Urothelium cell line (cell line): ENCODE data around the gene PID1.

Experiments used
- DNase-seq: peaks from one replicate; pipeline ENCODE4 v3.0.0; 2011; ENCODE audit warnings: low spot score, mixed read lengths
- FAIRE-seq: peaks from 2 replicates; lab custom pipeline; 2011; peaks lifted over from hg19 to GRCh38; lab: Jason Lieb, UNC

PID1 gene

DNA sequence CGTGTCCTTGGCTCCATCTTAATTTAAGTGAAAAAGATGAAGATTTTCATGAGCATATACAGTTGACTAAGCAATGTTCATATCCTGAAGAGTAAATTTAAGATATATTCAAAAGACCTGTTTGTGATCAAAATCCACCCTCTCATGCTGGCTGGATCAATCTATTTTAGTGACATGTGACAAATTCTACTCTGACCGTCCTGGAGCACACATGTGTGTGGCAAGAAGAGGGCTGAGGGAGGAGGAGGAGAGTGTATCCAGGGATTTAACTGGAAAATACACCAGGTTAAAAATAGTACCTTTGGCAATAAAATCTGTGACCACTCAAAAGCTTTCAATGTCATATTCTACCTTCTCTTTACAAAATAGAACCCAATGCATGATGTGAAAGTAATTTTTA, 228.7 kb downstream of the PID1 start:
- DNase-seq (no peak), FAIRE-seq (no peak)

DNA sequence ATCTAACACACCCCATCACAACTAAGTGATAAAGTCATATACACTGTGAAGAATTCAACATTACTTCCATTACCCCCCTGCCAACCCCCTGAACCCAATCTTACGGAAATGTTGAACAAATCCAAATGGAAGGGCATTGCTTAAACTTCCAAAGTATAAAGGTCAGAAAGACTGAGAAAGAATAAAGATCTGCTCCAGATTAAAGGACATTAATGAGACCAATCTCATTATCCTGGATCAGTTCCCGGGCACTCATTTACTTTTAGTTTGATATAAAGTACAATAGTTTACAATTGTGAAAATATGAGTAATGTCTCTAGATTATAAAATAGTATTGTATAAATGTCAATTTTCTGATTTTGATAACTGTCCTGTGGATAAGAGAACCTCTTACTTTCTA, 229.4 kb downstream of the PID1 start:
- FAIRE-seq (no peak), DNase-seq (no peak)

DNA sequence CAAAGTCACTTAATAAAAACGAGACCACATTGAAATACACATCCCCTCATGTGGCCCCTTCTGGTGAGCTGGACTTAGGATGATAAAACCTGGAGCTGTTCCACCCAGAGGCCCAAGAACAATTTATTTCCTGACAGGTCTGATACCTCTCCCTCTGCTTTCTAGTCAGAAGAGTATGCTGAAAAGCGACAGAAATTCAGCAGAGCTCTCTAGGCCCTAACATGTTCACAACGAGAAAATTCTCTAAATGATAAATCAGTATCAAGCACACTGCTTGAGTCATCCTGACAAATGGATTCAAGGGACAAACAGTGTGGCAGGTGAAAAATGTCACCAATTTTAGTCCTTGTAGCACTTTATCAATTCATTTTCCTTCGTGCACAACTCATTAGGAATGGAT, 233.5 kb downstream of the PID1 start:
- FAIRE-seq (no peak), DNase-seq (no peak)

DNA sequence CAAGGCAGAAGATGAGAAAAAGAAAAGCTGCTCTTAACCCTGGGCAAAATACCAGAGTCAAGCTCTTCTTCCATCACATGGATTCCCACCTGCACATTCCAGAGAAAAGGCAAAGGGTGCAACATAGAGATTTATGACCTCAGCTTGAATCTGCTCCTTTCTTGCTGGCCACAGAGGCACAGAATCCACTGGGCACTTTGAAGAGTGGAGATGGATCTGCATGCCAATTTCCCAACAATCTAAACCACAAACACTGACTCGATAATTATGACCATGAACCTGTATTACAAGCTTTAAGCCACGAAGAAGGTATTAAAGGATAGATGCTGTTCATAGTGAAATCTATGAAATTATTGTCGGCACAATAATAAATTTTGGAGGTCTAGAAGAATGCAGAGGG, 237.3 kb downstream of the PID1 start:
- no peak for DNase-seq
- no peak for FAIRE-seq

DNA sequence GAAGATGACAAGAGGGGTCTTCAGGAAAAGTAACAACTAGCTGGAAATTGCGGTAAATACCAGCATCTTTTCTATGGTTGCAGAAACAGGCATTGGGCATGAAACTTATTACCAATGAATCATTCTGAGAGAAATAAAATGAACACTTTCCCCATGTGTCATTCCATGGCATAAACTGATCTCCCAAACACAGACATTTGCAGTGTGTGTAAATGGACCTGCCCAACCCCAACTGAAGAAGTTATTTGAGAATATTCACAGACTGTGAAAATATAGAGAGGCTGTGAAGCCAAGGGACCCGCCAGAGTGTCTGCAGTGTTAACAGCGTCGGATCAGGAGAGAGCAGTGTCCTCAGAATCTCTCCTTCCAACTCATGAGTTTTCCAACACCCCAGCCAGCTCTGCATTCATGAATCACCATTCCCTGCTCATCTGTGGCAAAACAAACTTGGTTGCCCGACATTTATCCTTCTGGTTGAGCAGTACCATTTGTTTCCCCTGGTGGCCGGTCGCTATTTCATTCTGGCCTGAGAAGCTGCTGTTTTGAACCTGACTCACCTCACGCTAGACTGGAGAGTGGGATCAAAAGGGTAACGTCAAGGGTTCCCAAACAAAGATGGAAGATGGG, 238.4 kb downstream of the PID1 start:
- FAIRE-seq, result no peak
- DNase-seq, result no peak

DNA sequence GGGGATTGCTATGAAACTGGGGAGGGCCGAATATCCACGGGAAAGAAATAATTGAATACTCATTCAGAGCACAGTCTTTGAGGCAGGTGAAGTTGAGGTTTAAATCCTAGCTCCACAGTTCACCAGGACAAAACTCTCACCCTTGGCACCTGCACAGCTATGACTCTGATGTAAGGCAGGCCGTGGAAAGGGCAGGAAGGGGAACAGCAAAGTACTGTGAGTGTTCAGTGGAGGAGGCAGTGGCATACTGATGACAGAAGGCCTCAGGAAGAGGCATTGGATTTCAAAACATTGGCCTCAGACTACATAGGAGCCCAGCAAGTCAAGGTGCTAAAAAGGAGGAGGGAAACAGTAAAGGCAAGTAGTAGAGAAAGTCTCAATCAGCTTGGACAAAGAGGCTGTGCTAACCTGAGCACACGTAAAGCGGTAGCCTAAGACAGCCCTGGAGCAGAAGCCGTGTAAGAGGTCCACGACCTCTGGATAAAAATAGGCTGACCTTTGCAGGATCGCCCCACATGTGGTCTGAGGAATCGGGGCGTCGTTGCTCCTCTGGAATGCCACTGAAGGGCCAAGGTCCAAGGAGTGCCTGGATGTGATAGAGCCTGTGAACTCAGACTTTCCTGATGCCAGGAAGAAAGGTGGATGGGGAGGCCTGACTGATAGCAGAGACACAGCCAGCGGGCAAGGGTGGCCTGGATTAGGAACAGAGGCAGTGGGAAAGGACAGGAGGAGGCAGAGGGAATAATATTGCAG, 243.6 kb downstream of the PID1 start:
- no peak for FAIRE-seq

DNA sequence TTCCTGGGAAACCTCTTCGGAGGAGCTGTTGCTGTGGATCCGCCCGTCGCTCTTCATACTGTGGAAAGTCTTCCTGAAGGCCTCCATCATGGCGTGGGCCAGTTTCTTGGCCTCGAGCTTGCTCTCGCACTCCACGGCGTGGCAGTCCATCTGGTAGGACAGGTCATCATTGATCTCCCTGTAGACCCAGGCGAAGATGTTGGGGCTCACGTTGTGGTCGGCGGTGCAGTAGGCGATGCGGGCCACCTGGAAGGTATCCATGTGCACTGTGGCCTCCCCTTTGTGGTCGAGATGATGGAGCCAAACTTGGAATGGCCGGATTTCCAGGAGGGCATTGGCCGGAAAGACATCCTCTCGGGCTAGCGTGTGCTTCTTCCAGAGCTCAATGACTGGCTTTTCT, 245.4 kb downstream of the PID1 start:
- FAIRE-seq (no peak), DNase-seq (no peak)

More for the DNA sequence above, 243.6 kb downstream of the PID1 start:
- no peak for DNase-seq

DNA sequence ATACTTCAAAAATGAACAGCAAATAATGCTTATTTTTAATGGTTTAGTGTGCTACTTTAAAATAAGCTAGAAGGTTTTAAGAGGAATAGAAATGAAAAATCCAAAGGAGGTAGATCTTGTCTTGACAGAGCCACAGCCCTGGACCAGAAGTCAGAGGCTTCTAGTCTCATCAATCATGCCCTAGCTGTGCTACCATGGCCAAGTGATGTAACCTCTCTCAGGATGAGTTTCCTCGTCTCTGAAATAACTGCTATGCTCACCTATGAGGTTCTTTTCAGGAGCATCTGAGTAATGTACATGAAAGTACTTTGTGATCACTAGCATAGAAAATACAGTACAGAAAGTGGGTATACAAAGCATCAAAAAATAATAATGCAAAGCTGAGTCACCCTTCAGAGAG, 248.4 kb downstream of the PID1 start:
- DNase-seq (no peak), FAIRE-seq (no peak)

DNA sequence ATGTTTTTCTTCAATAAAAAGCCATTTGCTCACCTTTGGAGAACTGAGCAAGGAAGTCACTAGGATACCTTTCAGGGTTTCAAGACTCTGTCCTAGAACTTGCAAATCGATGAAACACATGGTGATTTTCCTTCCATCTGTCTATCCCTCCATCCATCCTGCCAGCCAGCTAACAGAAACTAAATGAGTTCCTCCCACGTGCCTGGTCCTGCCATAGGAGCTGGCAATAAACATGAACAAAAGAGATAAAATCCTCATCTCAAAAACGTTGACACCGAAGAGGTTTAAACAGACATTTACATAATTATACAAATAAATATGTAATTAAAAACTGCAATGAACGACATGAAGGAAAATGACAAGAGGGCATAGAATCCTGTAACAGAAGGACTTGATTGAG, 249.0 kb downstream of the PID1 start:
- no peak for DNase-seq
- FAIRE-seq, result no peak

DNA sequence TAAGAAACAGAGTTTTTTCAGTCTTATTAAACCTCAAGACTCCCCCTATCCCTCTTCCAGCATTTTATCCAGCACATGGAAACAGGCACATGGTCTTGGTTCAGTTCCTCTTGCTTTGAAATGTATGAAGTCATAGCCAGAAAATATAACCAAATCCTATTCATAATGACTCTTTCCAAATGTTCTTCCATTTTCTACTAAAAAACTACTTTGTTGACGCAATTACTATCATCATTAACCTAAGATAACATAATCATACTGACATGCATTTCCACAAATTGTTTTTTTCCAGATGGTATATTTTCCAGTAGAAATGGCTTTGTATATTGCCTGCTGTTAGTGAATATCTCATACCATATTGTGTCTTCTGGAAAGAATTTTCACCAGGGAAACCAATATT, 261.3 kb downstream of the PID1 start:
- FAIRE-seq, result no peak

DNA sequence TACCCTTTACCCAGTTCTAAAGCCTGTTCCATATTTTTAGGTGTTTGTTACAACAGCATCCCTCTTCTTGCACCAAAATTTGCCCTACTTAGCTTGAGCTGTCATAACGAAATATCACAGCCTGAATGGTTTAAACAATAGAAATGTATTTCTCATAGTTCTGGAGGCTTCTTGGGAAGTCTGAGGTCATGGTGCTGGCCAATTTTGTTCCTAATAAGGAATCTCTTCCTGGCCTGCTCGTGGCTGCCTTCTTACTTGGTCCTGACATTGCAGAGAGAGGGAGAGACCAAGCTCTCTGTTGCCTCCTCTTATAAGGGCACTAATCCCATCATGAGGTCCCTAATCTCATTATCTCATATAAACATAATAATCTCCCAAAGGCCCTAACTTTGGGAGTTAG, 267.8 kb downstream of the PID1 start:
- FAIRE-seq (no peak), DNase-seq (no peak)

More for the DNA sequence above, 261.3 kb downstream of the PID1 start:
- DNase-seq, result no peak

DNA sequence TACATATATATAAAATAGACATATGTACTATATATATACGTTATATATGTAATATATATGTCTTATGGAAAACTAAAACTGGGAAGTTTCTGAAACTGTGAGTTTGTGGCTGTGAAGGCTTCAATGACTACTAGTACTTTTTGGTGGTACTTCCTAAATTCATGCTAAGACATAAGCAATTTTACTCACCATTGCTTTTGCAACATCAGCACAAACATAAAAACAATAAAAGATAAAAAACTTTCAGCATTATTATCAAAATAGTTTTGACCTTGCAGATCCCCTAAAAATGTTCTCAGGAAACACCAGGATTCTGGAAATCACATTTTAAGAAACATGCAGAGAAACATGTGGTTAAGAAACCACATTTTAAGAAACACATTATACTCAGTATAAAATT, 269.9 kb downstream of the PID1 start:
- DNase-seq (no peak), FAIRE-seq (no peak)

DNA sequence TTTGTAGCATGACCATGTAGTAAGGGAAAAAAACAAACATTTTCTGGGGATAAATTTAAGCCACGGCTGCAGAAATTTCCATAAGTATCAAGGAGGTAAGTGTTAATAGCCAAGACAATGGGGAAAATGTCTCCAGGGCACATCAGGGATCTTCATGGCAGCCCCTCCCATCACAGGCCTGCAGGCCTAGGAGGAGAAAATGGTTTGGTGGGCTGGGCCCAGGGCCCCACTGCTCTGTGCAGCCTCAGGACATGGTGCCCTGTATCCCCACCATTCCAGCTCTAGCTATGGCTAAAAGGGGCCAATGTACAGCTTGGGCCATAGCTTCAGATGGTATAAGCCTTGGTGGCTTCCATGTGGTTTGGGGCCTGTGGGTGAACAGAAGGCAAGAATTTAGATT, 271.8 kb downstream of the PID1 start:
- FAIRE-seq, result no peak
- DNase-seq, result no peak

DNA sequence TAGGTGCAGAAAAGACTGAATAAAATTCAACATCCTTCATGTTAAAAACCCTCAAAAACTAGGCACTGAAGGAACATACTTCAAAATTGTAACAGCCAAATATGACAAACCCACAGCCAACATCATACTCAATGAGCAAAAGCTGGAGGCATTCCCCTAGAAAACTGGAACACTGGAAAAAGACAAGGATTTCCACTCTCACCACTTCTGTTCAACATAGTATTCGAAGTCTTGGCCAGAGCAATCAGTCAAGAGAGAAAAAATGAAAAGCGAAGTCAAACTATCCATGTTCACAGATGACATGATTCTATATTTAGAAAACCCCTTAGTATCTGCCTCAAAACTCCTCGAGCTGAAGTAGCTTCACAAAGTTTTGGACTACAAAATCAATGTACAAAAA, 282.3 kb downstream of the PID1 start:
- FAIRE-seq (no peak), DNase-seq (no peak)

DNA sequence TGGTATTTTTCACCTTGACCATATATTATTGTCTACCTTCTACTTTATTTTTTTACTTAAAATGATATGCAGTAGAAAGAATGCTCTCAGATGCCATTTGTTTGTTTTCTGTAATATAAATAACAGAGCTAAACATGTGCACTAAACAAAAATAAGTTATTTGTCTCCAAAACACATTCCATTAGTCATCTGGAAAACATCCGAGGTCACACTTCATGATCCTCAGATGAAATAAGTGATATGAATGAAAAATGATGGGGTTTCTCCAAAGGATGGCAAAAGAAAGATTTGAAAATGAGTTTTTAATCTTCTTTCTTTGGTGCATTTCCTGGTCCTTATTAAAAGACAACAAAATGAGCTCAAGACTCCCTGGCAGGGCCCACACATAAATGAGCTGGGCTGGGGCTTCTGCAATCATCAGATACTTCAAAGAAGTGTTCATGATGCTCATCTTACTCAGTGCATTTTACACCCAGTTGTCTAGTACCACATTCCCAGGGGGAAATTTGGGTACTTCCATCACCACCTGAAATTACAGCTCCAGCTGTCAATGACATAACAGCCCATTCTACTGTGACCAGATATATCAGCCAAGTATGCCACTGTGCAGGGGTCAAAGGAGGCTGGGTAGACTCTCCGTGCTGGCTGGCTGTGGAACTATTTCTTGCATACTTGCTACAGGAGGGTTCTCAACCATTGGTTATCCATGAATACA, 283.5 kb downstream of the PID1 start:
- FAIRE-seq (no peak), DNase-seq (no peak)

DNA sequence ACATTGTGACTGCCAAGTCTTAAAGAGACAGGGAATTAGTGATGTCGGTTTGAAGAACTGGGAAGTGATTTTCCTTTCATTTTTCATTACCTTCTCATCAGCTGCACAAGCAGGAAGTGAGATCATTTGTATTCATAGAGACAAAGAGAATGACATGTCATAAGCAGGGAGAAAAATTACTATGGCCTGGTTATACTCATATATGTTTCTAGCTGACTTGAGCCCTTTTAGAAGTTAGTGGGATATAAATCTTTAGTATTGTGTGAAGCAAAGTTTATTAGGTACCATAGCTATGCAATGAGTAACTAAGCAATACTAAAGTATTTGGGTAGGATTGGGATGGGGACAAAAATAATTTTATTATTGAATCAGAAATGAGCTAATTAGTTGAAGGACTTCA, 284.1 kb downstream of the PID1 start:
- FAIRE-seq (no peak), DNase-seq (no peak)

DNA sequence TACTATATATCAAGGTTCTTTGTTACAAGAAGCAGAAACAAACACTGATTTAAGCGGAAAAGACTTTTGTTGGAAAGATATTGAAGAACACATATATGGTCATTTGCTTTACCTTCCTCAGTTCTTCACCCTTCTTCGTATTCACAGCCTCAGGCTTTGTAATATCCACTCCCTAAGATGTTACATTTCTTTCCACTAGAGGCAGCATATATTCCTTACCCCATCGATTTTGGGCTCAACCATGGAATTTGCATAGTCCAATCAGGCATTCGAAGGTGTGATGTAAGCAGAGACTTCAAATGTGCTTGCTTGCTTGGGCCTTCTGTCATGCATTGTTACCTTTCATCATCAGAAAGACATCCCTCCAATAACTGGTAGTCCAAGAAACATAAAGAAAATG, 287.4 kb downstream of the PID1 start:
- FAIRE-seq (no peak), DNase-seq (no peak)

DNA sequence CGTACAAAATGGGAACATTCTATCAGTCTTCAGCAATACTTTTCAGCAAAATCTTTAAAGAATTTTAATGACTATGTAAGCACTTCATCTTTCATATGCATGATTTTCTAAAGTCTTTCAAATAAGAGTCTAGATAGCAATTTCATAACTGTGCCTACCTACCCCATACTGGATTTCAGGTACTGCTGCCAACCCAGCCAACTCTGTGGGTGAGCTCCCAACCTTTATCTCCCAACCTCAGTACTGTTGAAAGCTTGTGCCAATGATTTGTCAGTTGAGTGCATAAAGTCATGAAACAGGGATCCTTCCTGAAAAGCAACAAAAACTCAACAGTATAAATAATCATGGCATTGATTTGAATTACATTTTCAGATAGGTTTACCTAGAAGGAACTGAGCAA, 296.9 kb downstream of the PID1 start:
- DNase-seq (no peak), FAIRE-seq (no peak)
